Bronchial smooth muscle cell (primary cell): ENCODE data around the gene CYP27A1. TPM values are rescaled to one million over a fixed set of nuclear protein-coding genes. Genes with fewer than 3 reads are reported as not detected.

Experiments
- total RNA-seq: library from RNA; depleted of rRNA; stranded (reverse); fragments of >200 nt; gene quantifications from 2 replicates; pipeline ENCODE4 v1.2.1, GENCODE V29; 2014

CYP27A1 gene
- 26.2 and 36.0 TPM in 2 replicates for total RNA-seq

GRCh38 chr2:218781691-218782527 lies at the start of gene CYP27A1:
TSS of gene CYP27A1 (plus strand) at chr2:218782147. CDS start at chr2:218782183, 36 bp downstream.

GRCh38 chr2:218831378-218831990 lies 49.5 kb downstream of the CYP27A1 start, which contains the start of gene PRKAG3:
TSS of gene PRKAG3 (minus strand) at chr2:218831803.

GRCh38 chr2:218859556-218859987 lies 77.6 kb downstream of the CYP27A1 start, which contains the start of gene WNT6:
TSS of gene WNT6 (plus strand) at chr2:218859805. CDS start at chr2:218860038, 233 bp downstream.

Other genes with a start within 250 kb of the CYP27A1 start
- gene USP37, start 213.8 kb upstream of the CYP27A1 start, total RNA-seq: 3.8 and 6.6 TPM in 2 replicates
- 22.2 and 23.9 TPM in 2 replicates for gene CNOT9, start 213.3 kb upstream of the CYP27A1 start, total RNA-seq
- 6.1 and 7.6 TPM in 2 replicates for gene PLCD4, start 174.2 kb upstream of the CYP27A1 start, total RNA-seq
- gene ZNF142, start 122.5 kb upstream of the CYP27A1 start, total RNA-seq: 3.4 and 4.6 TPM in 2 replicates
- 27.9 and 36.4 TPM in 2 replicates for gene BCS1L, start 122.5 kb upstream of the CYP27A1 start, total RNA-seq
- 27.4 and 31.3 TPM in 2 replicates for gene RNF25, start 110.1 kb upstream of the CYP27A1 start, total RNA-seq
- 16.2 and 25.9 TPM in 2 replicates for gene STK36, start 110.1 kb upstream of the CYP27A1 start, total RNA-seq
- gene TTLL4, start 71.3 kb upstream of the CYP27A1 start, total RNA-seq: 4.1 TPM in 2 replicates
- gene PRKAG3, start 49.7 kb downstream of the CYP27A1 start, total RNA-seq: not detected in 2 replicates
- gene WNT6, start 77.7 kb downstream of the CYP27A1 start, total RNA-seq: not detected in 2 replicates
- not detected in 2 replicates for gene WNT10A, start 98.7 kb downstream of the CYP27A1 start, total RNA-seq
- gene CDK5R2, start 177.5 kb downstream of the CYP27A1 start, total RNA-seq: not detected in 2 replicates
- not detected in 2 replicates for gene FEV, start 203.0 kb downstream of the CYP27A1 start, total RNA-seq
- not detected in 2 replicates for gene CRYBA2, start 211.3 kb downstream of the CYP27A1 start, total RNA-seq